IMR-90 (cell line): ENCODE results near the gene BAG1. TPM values are rescaled to one million over a fixed set of nuclear protein-coding genes. Genes with fewer than 3 reads are reported as not detected.

Source experiments
- ATAC-seq: fragments of 200-7000 bp; cut with Tn5 transposase; 2 replicates; pipeline ENCODE4 v1.9.1; 2020; ENCODE audit warnings: low read depth, mild to moderate bottlenecking, moderate library complexity
- BruUV-seq: library from RNA; stranded (reverse); fragments of 400-500 nt; replicated peaks from 2 replicates; lab custom pipeline; 2021; lab: Mats Ljungman, UMichigan
- CTCF ChIA-PET: fragments of 300-600 bp; formaldehyde crosslinking; extraction: SDS; loops from one replicate; lab custom pipeline; 2021; ENCODE audit warnings: antibody characterized with exemption; lab: Yijun Ruan, JAX
- POLR2A ChIA-PET: fragments of 300-600 bp; sonication (Branson Sonifier 250); formaldehyde crosslinking; loops from one replicate; lab custom pipeline; 2022; ENCODE audit warnings: antibody characterized with exemption; ENCODE audit not compliant: unreplicated experiment; lab: Charles Lee
- DNase-seq: peaks from one replicate; pipeline ENCODE4 v3.0.0; 2013
- H2AFZ ChIP-seq: replicated peaks from 2 replicates; pipeline ENCODE3; 2013; ENCODE audit warnings: low read length, mild to moderate bottlenecking; ENCODE audit not compliant: poor library complexity
- H2AK5ac ChIP-seq: 2 replicates; pipeline ENCODE4 v1.6.1; 2013; ENCODE audit warnings: low read depth, low read length, inconsistent platforms
- H2AK9ac ChIP-seq: replicated peaks from 2 replicates; pipeline ENCODE3; 2013; ENCODE audit warnings: mild to moderate bottlenecking, low read depth, low read length, moderate library complexity; ENCODE audit not compliant: poor library complexity
- H2BK120ac ChIP-seq: 2 replicates; pipeline ENCODE4 v1.6.1; 2013; ENCODE audit warnings: low read depth, low read length, inconsistent platforms
- H2BK15ac ChIP-seq: 3 replicates; pipeline ENCODE4 v1.6.1; 2013; ENCODE audit warnings: low read depth, low read length, inconsistent platforms
- H2BK20ac ChIP-seq: 2 replicates; pipeline ENCODE4 v1.6.1; 2013; ENCODE audit warnings: low read depth, mild to moderate bottlenecking, inconsistent platforms, low read length, moderate library complexity
- H2BK5ac ChIP-seq: 2 replicates; pipeline ENCODE4 v1.6.1; 2013; ENCODE audit warnings: mild to moderate bottlenecking, low read depth, low read length, inconsistent platforms; ENCODE audit not compliant: poor library complexity, severe bottlenecking
- H3K14ac ChIP-seq: replicated peaks from 2 replicates; pipeline ENCODE4 v1.6.1; 2013; ENCODE audit warnings: low read depth, low read length, inconsistent platforms
- H3K18ac ChIP-seq: 2 replicates; pipeline ENCODE4 v1.6.1; 2013; ENCODE audit warnings: low read depth, low read length, control low read depth
- H3K23ac ChIP-seq: 2 replicates; pipeline ENCODE4 v1.6.1; 2013; ENCODE audit warnings: low read depth, low read length, inconsistent platforms
- H3K27ac ChIP-seq: 2 replicates; pipeline ENCODE4 v1.5.1; 2013; ENCODE audit warnings: mild to moderate bottlenecking, control low read depth, low read length; ENCODE audit not compliant: insufficient read depth
- H3K27me3 ChIP-seq: 2 replicates; pipeline ENCODE4 v1.6.1; 2013; ENCODE audit warnings: low read length; ENCODE audit not compliant: control insufficient read depth, insufficient read depth
- H3K36me3 ChIP-seq: 2 replicates; pipeline ENCODE4 v1.6.1; 2013; ENCODE audit warnings: low read length, mixed read lengths; ENCODE audit not compliant: control insufficient read depth, insufficient read depth
- H3K4ac ChIP-seq: 2 replicates; pipeline ENCODE4 v1.6.1; 2013; ENCODE audit warnings: low read depth, low read length, inconsistent platforms
- H3K4me1 ChIP-seq: 2 replicates; pipeline ENCODE4 v1.6.1; 2013; ENCODE audit warnings: low read length, mixed read lengths; ENCODE audit not compliant: control insufficient read depth, insufficient read depth
- H3K4me2 ChIP-seq: 2 replicates; pipeline ENCODE4 v1.6.1; 2013; ENCODE audit warnings: low read depth, mild to moderate bottlenecking, control low read depth, low read length, moderate library complexity
- H3K4me3 ChIP-seq: 2 replicates; pipeline ENCODE4 v1.5.1; 2013; ENCODE audit warnings: low read depth, mild to moderate bottlenecking, control low read depth, low read length, moderate library complexity; ENCODE audit not compliant: insufficient read depth
- H3K56ac ChIP-seq: 2 replicates; pipeline ENCODE4 v1.6.1; 2013; ENCODE audit warnings: low read length, inconsistent platforms; ENCODE audit not compliant: insufficient read depth; ENCODE audit errors: extremely low read depth
- H3K79me1 ChIP-seq, 2 experiments: 2 replicates each; pipeline ENCODE4 v1.6.1; 2013; ENCODE audit warnings: low read length in 2 of 2, inconsistent platforms in 1 of 2, low read depth in 1 of 2
- H3K9ac ChIP-seq: 2 replicates; pipeline ENCODE4 v1.6.1; 2013; ENCODE audit warnings: low read depth, low read length, control low read depth
- H3K9me1 ChIP-seq: 2 replicates; pipeline ENCODE4 v1.6.1; 2013; ENCODE audit warnings: low read length, inconsistent platforms; ENCODE audit not compliant: insufficient read depth
- H3K9me3 ChIP-seq: 2 replicates; pipeline ENCODE4 v1.6.1; 2013; ENCODE audit warnings: low read length; ENCODE audit not compliant: control insufficient read depth, insufficient read depth
- H4K20me1 ChIP-seq: 2 replicates; pipeline ENCODE4 v1.6.1; 2013; ENCODE audit warnings: low read length, inconsistent platforms; ENCODE audit not compliant: insufficient read depth
- H4K5ac ChIP-seq: 2 replicates; pipeline ENCODE4 v1.6.1; 2013; ENCODE audit warnings: mild to moderate bottlenecking, low read depth, low read length, control low read depth
- H4K8ac ChIP-seq, 2 experiments: 2 replicates each; pipeline ENCODE4 v1.6.1; 2013; ENCODE audit warnings: low read depth in 2 of 2, low read length in 2 of 2, control low read depth in 1 of 2, inconsistent platforms in 1 of 2
- H4K91ac ChIP-seq: 2 replicates; pipeline ENCODE4 v1.6.1; 2013; ENCODE audit warnings: low read depth, low read length, inconsistent platforms; ENCODE audit not compliant: insufficient read depth
- BHLHE40 ChIP-seq: fragments of 150-350 bp; IDR thresholded peaks from 2 replicates; pipeline ENCODE4 v1.6.1; 2016; ENCODE audit warnings: mild to moderate bottlenecking, low read depth, low read length
- CEBPB ChIP-seq: IDR thresholded peaks from 2 replicates; pipeline ENCODE4 v1.6.1; 2012; ENCODE audit warnings: low read depth, low read length, improper control_type of control experiment
- CHD1 ChIP-seq: IDR thresholded peaks from 2 replicates; pipeline ENCODE4 v1.6.1; 2012; ENCODE audit warnings: low read depth, low read length, improper control_type of control experiment
- FOS ChIP-seq: fragments of 150-350 bp; IDR thresholded peaks from 2 replicates; pipeline ENCODE4 v1.6.1; 2016; ENCODE audit warnings: low read depth, low read length
- MAFK ChIP-seq: IDR thresholded peaks from 2 replicates; pipeline ENCODE4 v1.6.1; 2012; ENCODE audit warnings: low read depth, low read length, improper control_type of control experiment
- MAZ ChIP-seq: IDR thresholded peaks from 2 replicates; pipeline ENCODE4 v1.6.1; 2012; ENCODE audit warnings: low read depth, mild to moderate bottlenecking, low read length, improper control_type of control experiment, moderate library complexity, borderline replicate concordance
- MXI1 ChIP-seq: IDR thresholded peaks from 2 replicates; pipeline ENCODE4 v1.6.1; 2012; ENCODE audit warnings: low read depth, mild to moderate bottlenecking, low read length, moderate library complexity, borderline replicate concordance
- NFE2L2 ChIP-seq: fragments of 150-350 bp; IDR thresholded peaks from 2 replicates; pipeline ENCODE4 v1.6.1; 2016; ENCODE audit warnings: low read depth, mild to moderate bottlenecking, low read length
- POLR2A ChIP-seq: IDR thresholded peaks from 2 replicates; pipeline ENCODE4 v1.6.1; 2012; ENCODE audit warnings: mild to moderate bottlenecking, low read depth, low read length
- RAD21 ChIP-seq: IDR thresholded peaks from 2 replicates; pipeline ENCODE4 v1.6.1; 2012; ENCODE audit warnings: low read length, improper control_type of control experiment
- RCOR1 ChIP-seq: IDR thresholded peaks from 2 replicates; pipeline ENCODE4 v1.6.1; 2012; ENCODE audit warnings: mild to moderate bottlenecking, low read length, improper control_type of control experiment; ENCODE audit not compliant: insufficient replicate concordance
- RFX5 ChIP-seq: IDR thresholded peaks from 2 replicates; pipeline ENCODE4 v1.8.0; 2012; ENCODE audit warnings: low read depth, mild to moderate bottlenecking, low read length, moderate library complexity
- SMC3 ChIP-seq: fragments of 150-350 bp; IDR thresholded peaks from 2 replicates; pipeline ENCODE4 v1.6.1; 2016; ENCODE audit warnings: low read depth, mild to moderate bottlenecking, antibody characterized with exemption, low read length, moderate library complexity
- WGBS, 2 experiments: methylation state at CpG; one replicate each; pipeline versions ENCODE4 v1.1.5 to v1.1.7; 2013; ENCODE audit warnings: missing lambda C conversion rate in 2 of 2; ENCODE audit not compliant: insufficient read length in 1 of 2; ENCODE audit errors: extremely low coverage in 2 of 2; 5-methylcytosine and 5-hydroxymethylcytosine counted together
- dilution Hi-C: fragments of 300-500 bp; cut with HindIII; formaldehyde crosslinking; loops from one replicate; pipeline ENCODE4 v1.14.3; 2018; ENCODE audit warnings: low sequenced_read_pairs; ENCODE audit not compliant: unreplicated experiment
- in situ Hi-C: fragments of 300-500 bp; cut with MboI; formaldehyde crosslinking; loops from 3 replicates; pipeline ENCODE4 v1.14.3; 2019; ENCODE audit warnings: low sequenced_read_pairs, inconsistent platforms, mixed read lengths
- intact Hi-C: fragments of 100-400 bp; cut with micrococcal nuclease; formaldehyde crosslinking; loops from 2 replicates; pipeline ENCODE4 v1.10.0; 2022
- polyA plus RNA-seq, 3 experiments: library from polyadenylated mRNA; depleted of rRNA; stranded (reverse); fragments of >200 nt; gene quantifications; 2 replicates each; pipeline ENCODE4 v1.2.3, GENCODE V29; 2012; ENCODE audit warnings: low replicate concordance in 1 of 3
- total RNA-seq: library from RNA; depleted of rRNA; stranded (reverse); fragments of >200 nt; gene quantifications from 2 replicates; pipeline ENCODE4 v1.2.3, GENCODE V29; 2012
- TF ChIP-seq, protein P1 (sequence below): fragments of 150-350 bp; IDR thresholded peaks from 2 replicates; pipeline ENCODE4 v1.6.1; 2017; ENCODE audit warnings: mild to moderate bottlenecking, antibody characterized with exemption, low read length, low read depth
- TF ChIP-seq, protein P2 (sequence below): conservative IDR thresholded peaks from 2 replicates; pipeline ENCODE4 v1.5.1; 2012; ENCODE audit warnings: mild to moderate bottlenecking, low read depth, low read length, improper control_type of control experiment
- TF ChIP-seq, protein P3 (sequence below): fragments of 150-350 bp; IDR thresholded peaks from 2 replicates; pipeline ENCODE4 v1.6.1; 2016; ENCODE audit warnings: low read depth, mild to moderate bottlenecking, low read length, moderate library complexity, borderline replicate concordance

The BAG1 gene
- total and polyA plus RNA-seq, 2 of the 4 experiments (the other 2 are of a cell fraction) = 4.5 to 20.9 TPM

DNA sequence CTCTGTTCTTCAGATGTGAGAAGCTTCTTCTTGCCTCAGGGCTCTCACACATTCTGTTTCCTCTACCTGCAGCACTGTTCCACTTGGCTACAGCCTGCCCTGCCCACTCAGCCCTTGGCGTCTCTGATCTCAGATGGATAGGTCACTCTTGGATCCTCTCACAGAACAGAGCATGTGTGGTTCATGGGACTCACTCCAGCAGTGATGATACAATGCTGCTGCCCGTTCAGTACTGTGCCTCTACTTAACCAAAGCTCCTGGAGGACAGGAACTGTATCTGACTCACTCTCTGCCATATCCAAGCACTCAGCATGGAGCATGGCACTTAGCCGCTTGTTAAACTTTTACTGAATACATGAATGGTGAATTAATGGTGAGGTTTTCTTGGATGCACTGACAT is 27.9 kb downstream of the BAG1 start:
- peaks cover 32% of the 10 kb centered on the region for H3K9me1 ChIP-seq
- peak overlapping the region; percentile 59 for H2BK15ac ChIP-seq
- DNase-seq (peak; percentile 39), ATAC-seq (no peak)
- no peak overlapping the region for H3K4me2 ChIP-seq
- BruUV-seq = no TSS peak
- H3K36me3 ChIP-seq = no peaks in the 10 kb centered on the region
- H2BK120ac ChIP-seq = 0 out of 2 replicates have a peak overlapping the region, but pooled peaks have one; percentile 6
- no peaks in the 10 kb centered on the region for H3K27me3 ChIP-seq
- peak overlapping the region; percentile 33; the same call in 1 of the 2 replicates for H2BK20ac ChIP-seq
- H3K56ac ChIP-seq = no peak overlapping the region
- H3K4me1 ChIP-seq = peaks cover 22% of the 10 kb centered on the region
- H3K9me3 ChIP-seq = no peaks in the 10 kb centered on the region
- H4K20me1 ChIP-seq = no peaks in the 10 kb centered on the region
- H4K91ac ChIP-seq = peak overlapping the region; percentile 68
- no peak overlapping the region for H3K9ac ChIP-seq
- no peak overlapping the region for H3K23ac ChIP-seq
- TF ChIP-seq RCOR1 (no peak), MAZ (no peak), CHD1 (no peak), RAD21 (no peak), MAFK (no peak), FOS (no peak), CEBPB (no peak), NFE2L2 (no peak), MXI1 (no peak), RFX5 (no peak), POLR2A (no peak), SMC3 (no peak), BHLHE40 (no peak)
- TF ChIP-seq, protein P1, sequence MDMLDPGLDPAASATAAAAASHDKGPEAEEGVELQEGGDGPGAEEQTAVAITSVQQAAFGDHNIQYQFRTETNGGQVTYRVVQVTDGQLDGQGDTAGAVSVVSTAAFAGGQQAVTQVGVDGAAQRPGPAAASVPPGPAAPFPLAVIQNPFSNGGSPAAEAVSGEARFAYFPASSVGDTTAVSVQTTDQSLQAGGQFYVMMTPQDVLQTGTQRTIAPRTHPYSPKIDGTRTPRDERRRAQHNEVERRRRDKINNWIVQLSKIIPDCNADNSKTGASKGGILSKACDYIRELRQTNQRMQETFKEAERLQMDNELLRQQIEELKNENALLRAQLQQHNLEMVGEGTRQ = no peak
- TF ChIP-seq, protein P2, sequence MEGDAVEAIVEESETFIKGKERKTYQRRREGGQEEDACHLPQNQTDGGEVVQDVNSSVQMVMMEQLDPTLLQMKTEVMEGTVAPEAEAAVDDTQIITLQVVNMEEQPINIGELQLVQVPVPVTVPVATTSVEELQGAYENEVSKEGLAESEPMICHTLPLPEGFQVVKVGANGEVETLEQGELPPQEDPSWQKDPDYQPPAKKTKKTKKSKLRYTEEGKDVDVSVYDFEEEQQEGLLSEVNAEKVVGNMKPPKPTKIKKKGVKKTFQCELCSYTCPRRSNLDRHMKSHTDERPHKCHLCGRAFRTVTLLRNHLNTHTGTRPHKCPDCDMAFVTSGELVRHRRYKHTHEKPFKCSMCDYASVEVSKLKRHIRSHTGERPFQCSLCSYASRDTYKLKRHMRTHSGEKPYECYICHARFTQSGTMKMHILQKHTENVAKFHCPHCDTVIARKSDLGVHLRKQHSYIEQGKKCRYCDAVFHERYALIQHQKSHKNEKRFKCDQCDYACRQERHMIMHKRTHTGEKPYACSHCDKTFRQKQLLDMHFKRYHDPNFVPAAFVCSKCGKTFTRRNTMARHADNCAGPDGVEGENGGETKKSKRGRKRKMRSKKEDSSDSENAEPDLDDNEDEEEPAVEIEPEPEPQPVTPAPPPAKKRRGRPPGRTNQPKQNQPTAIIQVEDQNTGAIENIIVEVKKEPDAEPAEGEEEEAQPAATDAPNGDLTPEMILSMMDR = no peak
- TF ChIP-seq, protein P3, sequence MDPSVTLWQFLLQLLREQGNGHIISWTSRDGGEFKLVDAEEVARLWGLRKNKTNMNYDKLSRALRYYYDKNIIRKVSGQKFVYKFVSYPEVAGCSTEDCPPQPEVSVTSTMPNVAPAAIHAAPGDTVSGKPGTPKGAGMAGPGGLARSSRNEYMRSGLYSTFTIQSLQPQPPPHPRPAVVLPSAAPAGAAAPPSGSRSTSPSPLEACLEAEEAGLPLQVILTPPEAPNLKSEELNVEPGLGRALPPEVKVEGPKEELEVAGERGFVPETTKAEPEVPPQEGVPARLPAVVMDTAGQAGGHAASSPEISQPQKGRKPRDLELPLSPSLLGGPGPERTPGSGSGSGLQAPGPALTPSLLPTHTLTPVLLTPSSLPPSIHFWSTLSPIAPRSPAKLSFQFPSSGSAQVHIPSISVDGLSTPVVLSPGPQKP = no peak
- ChIA-PET CTCF (no interaction called here), POLR2A (no interaction called here)
- no peak overlapping the region for H2BK5ac ChIP-seq
- H3K79me1 ChIP-seq = peaks cover 0 to 3% of the 10 kb centered on the region in 2 experiments; a peak in 1 of 4 replicates
- H3K4me3 ChIP-seq = no peak overlapping the region
- H3K18ac ChIP-seq = peak overlapping the region; percentile 36; the same call in 1 of the 2 replicates
- 0 out of 2 replicates have a peak overlapping the region, but pooled peaks have one; percentile 55 for H3K4ac ChIP-seq
- peak overlapping the region; percentile 17 for H2AK9ac ChIP-seq
- dilution Hi-C loops (no loop called here), in situ Hi-C loops (no loop called here), intact Hi-C loops (no loop called here)
- H4K5ac ChIP-seq = no peak overlapping the region
- H2AFZ ChIP-seq = no peak overlapping the region
- peak overlapping the region; percentile 74; the same call in 1 of the 2 replicates for H2AK5ac ChIP-seq
- no peak overlapping the region for H3K27ac ChIP-seq
- WGBS, 2 experiments = 86% methylated on average over 1 of the region's 3 CpGs; no CpG with 5 or more reads in 1 of the 2 experiments
- H4K8ac ChIP-seq = no peak overlapping the region
- no peak overlapping the region for H3K14ac ChIP-seq
